K562 (cell line): ENCODE results near the gene HEXIM2. TPM values are rescaled to one million over a fixed set of nuclear protein-coding genes. Genes with fewer than 3 reads are reported as not detected.

Experiments used
- ADNP ChIP-seq: fragments of 200-800 bp; sonication (Bioruptor generic); IDR thresholded peaks from 2 replicates; pipeline ENCODE4 v1.6.1; 2016; ENCODE audit warnings: missing genetic modification characterization, missing compliant biosample characterization
- CHD4 ChIP-seq: fragments of 200-600 bp; sonication (generic); IDR thresholded peaks from 3 replicates; pipeline ENCODE4 v1.6.1; 2012; ENCODE audit warnings: low read depth, mild to moderate bottlenecking, mixed read lengths, low read length, inconsistent platforms; ENCODE audit not compliant: insufficient read depth, insufficient replicate concordance, poor library complexity, severe bottlenecking
- HNRNPUL1 ChIP-seq: fragments of 200-400 bp; formaldehyde crosslinking; IDR thresholded peaks from 2 replicates; pipeline ENCODE4 v1.6.1; 2017; ENCODE audit warnings: low read length
- MEF2D ChIP-seq: conservative IDR thresholded peaks from 2 replicates; pipeline ENCODE4 v1.6.1; 2016; ENCODE audit warnings: low read depth, missing genetic modification characterization, missing compliant biosample characterization
- MTA2 ChIP-seq: fragments of 450-650 bp; IDR thresholded peaks from 2 replicates; pipeline ENCODE4 v1.6.1; 2016; ENCODE audit warnings: low read depth
- MTA3 ChIP-seq: fragments of 450-650 bp; formaldehyde crosslinking; IDR thresholded peaks from 2 replicates; pipeline ENCODE4 v1.6.1; 2017; ENCODE audit warnings: mild to moderate bottlenecking, borderline replicate concordance
- NFIC ChIP-seq: fragments of 450-650 bp; IDR thresholded peaks from 2 replicates; pipeline ENCODE4 v1.6.1; 2017; ENCODE audit warnings: mild to moderate bottlenecking, inconsistent platforms
- PYGO2 ChIP-seq: fragments of 450-650 bp; IDR thresholded peaks from 2 replicates; pipeline ENCODE4 v1.6.1; 2016; ENCODE audit warnings: mild to moderate bottlenecking, missing genetic modification characterization, moderate library complexity, missing compliant biosample characterization
- RB1 ChIP-seq: fragments of 450-650 bp; IDR thresholded peaks from 2 replicates; pipeline ENCODE4 v1.6.1; 2017; ENCODE audit warnings: low read depth, mild to moderate bottlenecking
- STAG1 ChIP-seq: sonication (generic); formaldehyde crosslinking; IDR thresholded peaks from 2 replicates; pipeline ENCODE4 v1.5.0; 2020; ENCODE audit warnings: missing genetic modification reagents, borderline replicate concordance
- TARDBP ChIP-seq: fragments of 450-650 bp; IDR thresholded peaks from 2 replicates; pipeline ENCODE4 v1.6.1; 2016
- ZNF586 ChIP-seq: fragments of 450-650 bp; formaldehyde crosslinking; conservative IDR thresholded peaks from 2 replicates; pipeline ENCODE4 v1.4.0; 2020; ENCODE audit warnings: mild to moderate bottlenecking, moderate library complexity
- polyA plus RNA-seq, 8 experiments: library from polyadenylated mRNA; depleted of rRNA in 4 of 8; stranded (reverse) in 5 of 8; unstranded in 3 of 8; fragments of >200 nt; fragmentation: Nextera tagmentation in 2 of 8; fragmentation: Illumina TruSeq in 1 of 8; extraction: Ambion mirVana in 2 of 8; extraction: Trizol in 1 of 8; gene quantifications; 2 replicates each; pipeline versions ENCODE4 v1.2.1 to v1.2.3, GENCODE V29; 2011 to 2014; ENCODE audit warnings: inconsistent platforms in 1 of 8, missing spikeins in 1 of 8
- total RNA-seq, 7 experiments: library from RNA; depleted of rRNA in 6 of 7; stranded (reverse); fragments of >200 nt in 6 of 7; fragmentation: Illumina TruSeq in 2 of 7; extraction: Trizol in 2 of 7; gene quantifications; 2 replicates each; pipeline versions ENCODE4 v1.2.1 to v1.2.3, GENCODE V29; 2011 to 2021; ENCODE audit warnings: low replicate concordance in 1 of 7
- TF ChIP-seq, protein P1 (sequence below), 2 experiments: fragments of 450-650 bp; formaldehyde crosslinking in 1 of 2; IDR thresholded peaks; 2 replicates each; pipeline versions ENCODE4 v1.4.0 to v1.6.1; 2014 to 2020; ENCODE audit warnings: mild to moderate bottlenecking in 2 of 2, borderline replicate concordance in 1 of 2, low read depth in 1 of 2
- TF ChIP-seq, protein P2 (sequence below), 2 experiments: fragments of 450-650 bp; conservative IDR thresholded peaks; 2 replicates each; pipeline ENCODE4 v1.6.1; 2017; ENCODE audit warnings: mild to moderate bottlenecking in 2 of 2, moderate library complexity in 2 of 2
- TF ChIP-seq, protein P3 (sequence below): sonication (generic); formaldehyde crosslinking; IDR thresholded peaks from 2 replicates; pipeline ENCODE4 v1.8.1; 2023; ENCODE audit warnings: mild to moderate bottlenecking, missing genetic modification reagents

The HEXIM2 gene
- total and polyA plus RNA-seq, 9 of the 15 experiments (the other 6 are each of a cell fraction or from before 2014, with no cell fraction given), result 0.69 to 3.4 (median 1.1) TPM; not detected in 2

DNA sequence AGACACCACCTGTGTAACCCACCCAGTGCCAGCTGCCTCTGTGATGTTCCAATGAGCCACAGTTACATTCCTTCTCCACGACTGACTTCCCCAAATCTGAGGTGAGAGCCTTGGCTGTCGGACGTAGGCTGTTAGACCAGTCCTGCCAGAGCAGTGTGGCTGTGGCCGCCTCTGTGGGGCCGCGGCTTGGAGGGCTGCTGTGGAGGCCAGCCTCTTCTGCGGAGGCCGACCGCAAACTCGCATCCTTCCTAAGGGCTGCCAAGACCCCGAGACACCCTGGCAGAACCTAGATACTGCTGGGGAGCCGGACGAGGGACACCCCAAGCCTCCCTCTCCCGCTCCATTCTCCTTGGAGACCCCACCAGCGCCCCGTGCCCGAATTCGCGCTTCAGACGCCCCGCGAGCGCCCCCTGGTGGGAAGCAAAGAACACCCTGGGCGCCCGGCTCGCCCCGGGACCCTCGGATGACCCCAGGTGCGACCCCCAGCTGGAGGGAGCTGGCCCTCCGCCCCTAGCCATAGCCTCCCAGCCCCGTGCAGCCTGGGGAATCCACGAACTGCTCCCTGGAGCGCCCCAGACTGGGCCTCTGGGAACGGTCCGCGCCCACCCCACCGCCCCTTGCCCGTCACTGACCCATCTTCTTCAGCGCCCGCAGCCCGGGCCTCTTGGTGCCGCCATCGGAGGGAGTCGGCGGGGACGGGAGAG lies 29.9 kb upstream of the HEXIM2 start (continued):
- TF ChIP-seq, protein P1, sequence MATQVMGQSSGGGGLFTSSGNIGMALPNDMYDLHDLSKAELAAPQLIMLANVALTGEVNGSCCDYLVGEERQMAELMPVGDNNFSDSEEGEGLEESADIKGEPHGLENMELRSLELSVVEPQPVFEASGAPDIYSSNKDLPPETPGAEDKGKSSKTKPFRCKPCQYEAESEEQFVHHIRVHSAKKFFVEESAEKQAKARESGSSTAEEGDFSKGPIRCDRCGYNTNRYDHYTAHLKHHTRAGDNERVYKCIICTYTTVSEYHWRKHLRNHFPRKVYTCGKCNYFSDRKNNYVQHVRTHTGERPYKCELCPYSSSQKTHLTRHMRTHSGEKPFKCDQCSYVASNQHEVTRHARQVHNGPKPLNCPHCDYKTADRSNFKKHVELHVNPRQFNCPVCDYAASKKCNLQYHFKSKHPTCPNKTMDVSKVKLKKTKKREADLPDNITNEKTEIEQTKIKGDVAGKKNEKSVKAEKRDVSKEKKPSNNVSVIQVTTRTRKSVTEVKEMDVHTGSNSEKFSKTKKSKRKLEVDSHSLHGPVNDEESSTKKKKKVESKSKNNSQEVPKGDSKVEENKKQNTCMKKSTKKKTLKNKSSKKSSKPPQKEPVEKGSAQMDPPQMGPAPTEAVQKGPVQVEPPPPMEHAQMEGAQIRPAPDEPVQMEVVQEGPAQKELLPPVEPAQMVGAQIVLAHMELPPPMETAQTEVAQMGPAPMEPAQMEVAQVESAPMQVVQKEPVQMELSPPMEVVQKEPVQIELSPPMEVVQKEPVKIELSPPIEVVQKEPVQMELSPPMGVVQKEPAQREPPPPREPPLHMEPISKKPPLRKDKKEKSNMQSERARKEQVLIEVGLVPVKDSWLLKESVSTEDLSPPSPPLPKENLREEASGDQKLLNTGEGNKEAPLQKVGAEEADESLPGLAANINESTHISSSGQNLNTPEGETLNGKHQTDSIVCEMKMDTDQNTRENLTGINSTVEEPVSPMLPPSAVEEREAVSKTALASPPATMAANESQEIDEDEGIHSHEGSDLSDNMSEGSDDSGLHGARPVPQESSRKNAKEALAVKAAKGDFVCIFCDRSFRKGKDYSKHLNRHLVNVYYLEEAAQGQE (IDR thresholded peaks at IDR 0.05; ENCODE audit: borderline replicate concordance), result peak; percentile 71
- TF ChIP-seq, protein P1 (CRISPR knock-in tag; IDR thresholded peaks at IDR 0.05; ENCODE audit: low read depth), result no peak
- no peak for TF ChIP-seq HNRNPUL1
- TF ChIP-seq CHD4, result no peak
- TF ChIP-seq STAG1 (CRISPR knock-in tag), result peak; percentile 21; the same call in 1 of the 2 replicates
- TF ChIP-seq, protein P2, sequence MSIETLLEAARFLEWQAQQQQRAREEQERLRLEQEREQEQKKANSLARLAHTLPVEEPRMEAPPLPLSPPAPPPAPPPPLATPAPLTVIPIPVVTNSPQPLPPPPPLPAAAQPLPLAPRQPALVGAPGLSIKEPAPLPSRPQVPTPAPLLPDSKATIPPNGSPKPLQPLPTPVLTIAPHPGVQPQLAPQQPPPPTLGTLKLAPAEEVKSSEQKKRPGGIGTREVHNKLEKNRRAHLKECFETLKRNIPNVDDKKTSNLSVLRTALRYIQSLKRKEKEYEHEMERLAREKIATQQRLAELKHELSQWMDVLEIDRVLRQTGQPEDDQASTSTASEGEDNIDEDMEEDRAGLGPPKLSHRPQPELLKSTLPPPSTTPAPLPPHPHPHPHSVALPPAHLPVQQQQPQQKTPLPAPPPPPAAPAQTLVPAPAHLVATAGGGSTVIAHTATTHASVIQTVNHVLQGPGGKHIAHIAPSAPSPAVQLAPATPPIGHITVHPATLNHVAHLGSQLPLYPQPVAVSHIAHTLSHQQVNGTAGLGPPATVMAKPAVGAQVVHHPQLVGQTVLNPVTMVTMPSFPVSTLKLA (conservative IDR thresholded peaks at IDR 0.05), result 0 out of 4 replicates have a peak, but pooled peaks of 1 of the 2 experiments have one; percentile 28
- TF ChIP-seq MTA3, result peak; percentile 65; the same call in 1 of the 2 replicates
- TF ChIP-seq MTA2, result 0 out of 2 replicates have a peak, but pooled peaks have one; percentile 21
- no peak for TF ChIP-seq ADNP (tag)
- TF ChIP-seq NFIC, result no peak
- TF ChIP-seq TARDBP, result no peak
- TF ChIP-seq, protein P3, sequence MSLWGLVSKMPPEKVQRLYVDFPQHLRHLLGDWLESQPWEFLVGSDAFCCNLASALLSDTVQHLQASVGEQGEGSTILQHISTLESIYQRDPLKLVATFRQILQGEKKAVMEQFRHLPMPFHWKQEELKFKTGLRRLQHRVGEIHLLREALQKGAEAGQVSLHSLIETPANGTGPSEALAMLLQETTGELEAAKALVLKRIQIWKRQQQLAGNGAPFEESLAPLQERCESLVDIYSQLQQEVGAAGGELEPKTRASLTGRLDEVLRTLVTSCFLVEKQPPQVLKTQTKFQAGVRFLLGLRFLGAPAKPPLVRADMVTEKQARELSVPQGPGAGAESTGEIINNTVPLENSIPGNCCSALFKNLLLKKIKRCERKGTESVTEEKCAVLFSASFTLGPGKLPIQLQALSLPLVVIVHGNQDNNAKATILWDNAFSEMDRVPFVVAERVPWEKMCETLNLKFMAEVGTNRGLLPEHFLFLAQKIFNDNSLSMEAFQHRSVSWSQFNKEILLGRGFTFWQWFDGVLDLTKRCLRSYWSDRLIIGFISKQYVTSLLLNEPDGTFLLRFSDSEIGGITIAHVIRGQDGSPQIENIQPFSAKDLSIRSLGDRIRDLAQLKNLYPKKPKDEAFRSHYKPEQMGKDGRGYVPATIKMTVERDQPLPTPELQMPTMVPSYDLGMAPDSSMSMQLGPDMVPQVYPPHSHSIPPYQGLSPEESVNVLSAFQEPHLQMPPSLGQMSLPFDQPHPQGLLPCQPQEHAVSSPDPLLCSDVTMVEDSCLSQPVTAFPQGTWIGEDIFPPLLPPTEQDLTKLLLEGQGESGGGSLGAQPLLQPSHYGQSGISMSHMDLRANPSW (CRISPR knock-in tag), result no peak
- TF ChIP-seq ZNF586 (CRISPR knock-in tag), result no peak
- TF ChIP-seq MEF2D (tag), result no peak
- peak; percentile 17; the same call in 1 of the 2 replicates for TF ChIP-seq RB1
- TF ChIP-seq PYGO2, result no peak
